ENCODE data around the gene MUC3A. TPM values are rescaled to one million over a fixed set of nuclear protein-coding genes. Genes with fewer than 3 reads are reported as not detected.

The MUC3A gene
- total RNA-seq, 4 donors from 2014 or later = 0.09 to 1.1 (median 0.24) TPM

DNA sequence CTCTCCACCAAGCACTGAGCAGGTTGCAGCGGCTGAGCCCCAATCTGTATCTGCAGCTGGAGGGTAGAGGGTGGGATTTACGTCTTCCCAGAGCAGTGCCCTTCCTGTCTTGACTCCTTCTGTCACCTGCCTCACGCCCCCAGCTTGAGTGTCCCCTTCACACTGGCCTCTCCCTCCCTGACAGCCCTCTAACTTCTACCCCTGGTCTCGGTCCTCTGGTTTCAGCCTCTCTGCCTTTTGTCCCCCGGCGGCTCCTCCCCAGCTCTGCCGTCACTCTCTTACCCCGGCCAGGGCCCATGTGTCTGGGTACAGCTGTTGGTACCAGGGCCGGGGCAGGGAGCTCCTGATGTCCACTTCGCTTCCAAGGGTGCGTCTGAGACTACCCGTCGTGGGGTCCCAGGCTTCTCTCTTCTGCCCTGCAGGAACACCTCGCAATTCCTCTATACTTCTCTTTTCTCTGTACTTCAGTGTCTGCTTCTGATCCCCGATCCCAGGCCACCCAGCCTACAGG, 654 bp downstream of the MUC3A start:
- ATAC-seq (ENCODE audit: low FRiP score) (no peak), DNase-seq (ENCODE audit: low spot score) (no peak)
- TF ChIP-seq, protein P1, sequence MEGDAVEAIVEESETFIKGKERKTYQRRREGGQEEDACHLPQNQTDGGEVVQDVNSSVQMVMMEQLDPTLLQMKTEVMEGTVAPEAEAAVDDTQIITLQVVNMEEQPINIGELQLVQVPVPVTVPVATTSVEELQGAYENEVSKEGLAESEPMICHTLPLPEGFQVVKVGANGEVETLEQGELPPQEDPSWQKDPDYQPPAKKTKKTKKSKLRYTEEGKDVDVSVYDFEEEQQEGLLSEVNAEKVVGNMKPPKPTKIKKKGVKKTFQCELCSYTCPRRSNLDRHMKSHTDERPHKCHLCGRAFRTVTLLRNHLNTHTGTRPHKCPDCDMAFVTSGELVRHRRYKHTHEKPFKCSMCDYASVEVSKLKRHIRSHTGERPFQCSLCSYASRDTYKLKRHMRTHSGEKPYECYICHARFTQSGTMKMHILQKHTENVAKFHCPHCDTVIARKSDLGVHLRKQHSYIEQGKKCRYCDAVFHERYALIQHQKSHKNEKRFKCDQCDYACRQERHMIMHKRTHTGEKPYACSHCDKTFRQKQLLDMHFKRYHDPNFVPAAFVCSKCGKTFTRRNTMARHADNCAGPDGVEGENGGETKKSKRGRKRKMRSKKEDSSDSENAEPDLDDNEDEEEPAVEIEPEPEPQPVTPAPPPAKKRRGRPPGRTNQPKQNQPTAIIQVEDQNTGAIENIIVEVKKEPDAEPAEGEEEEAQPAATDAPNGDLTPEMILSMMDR (IDR thresholded peaks at IDR 0.05) = no peak

DNA sequence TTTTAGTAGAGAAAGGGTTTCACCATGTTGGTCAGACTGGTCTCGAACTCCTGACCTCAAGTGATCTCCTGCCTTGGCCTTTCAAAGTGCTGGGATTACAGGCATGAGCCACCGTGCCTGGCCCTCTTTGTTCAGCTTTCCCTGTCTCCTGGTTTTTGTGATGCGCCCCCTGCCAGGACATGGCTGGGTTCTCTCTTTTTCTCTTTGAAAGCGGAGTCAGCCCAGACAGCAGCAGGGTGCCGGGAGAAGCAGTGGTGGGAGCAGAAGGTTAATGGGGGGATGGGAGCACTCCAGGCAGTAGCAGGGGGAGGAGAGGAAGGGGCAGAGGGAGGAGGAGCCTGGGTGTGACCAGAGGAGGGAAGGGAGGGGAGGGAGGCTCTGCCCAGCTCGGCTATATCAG, 1.8 kb downstream of the MUC3A start:
- DNase-seq (ENCODE audit: low spot score) (no peak), ATAC-seq (ENCODE audit: low FRiP score) (no peak)
- TF ChIP-seq, protein P1 (IDR thresholded peaks at IDR 0.05) = no peak

DNA sequence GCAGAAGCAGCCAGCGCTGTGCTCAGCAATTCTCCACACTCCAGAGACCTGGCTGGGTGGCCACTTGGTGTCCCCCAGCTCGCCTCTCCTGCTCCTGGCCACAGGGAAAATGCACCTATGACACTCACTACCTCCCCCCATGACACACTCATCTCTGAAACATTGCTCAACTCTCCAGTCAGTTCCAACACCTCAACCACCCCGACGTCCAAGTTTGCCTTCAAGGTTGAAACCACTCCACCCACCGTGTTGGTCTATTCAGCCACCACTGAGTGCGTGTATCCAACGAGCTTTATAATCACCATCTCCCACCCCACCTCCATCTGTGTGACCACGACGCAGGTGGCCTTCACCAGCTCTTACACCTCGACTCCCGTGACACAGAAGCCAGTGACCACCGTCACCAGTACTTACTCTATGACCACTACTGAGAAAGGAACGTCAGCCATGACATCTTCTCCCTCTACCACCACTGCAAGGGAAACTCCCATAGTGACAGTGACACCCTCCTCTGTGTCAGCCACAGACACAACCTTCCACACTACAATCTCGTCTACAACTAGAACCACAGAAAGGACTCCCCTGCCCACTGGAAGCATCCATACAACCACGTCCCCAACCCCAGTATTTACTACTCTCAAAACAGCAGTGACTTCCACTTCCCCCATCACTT, 2.7 kb downstream of the MUC3A start:
- TF ChIP-seq, protein P1 (IDR thresholded peaks at IDR 0.05) = no peak
- DNase-seq (ENCODE audit: low spot score) = no peak
- ATAC-seq (ENCODE audit: low FRiP score) = no peak

DNA sequence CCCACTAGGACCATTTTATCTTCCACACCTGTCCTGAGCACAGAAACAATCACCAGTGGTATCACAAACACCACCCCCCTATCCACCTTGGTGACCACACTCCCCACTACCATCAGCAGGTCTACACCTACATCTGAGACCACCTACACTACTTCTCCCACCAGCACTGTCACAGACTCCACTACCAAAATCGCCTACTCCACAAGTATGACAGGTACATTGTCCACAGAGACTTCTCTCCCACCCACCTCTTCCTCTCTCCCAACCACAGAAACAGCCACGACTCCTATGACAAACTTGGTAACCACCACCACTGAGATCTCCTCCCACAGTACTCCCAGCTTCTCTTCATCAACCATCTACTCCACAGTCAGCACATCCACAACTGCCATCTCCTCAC, 3.3 kb downstream of the MUC3A start:
- no peak for DNase-seq (ENCODE audit: low spot score)

DNA sequence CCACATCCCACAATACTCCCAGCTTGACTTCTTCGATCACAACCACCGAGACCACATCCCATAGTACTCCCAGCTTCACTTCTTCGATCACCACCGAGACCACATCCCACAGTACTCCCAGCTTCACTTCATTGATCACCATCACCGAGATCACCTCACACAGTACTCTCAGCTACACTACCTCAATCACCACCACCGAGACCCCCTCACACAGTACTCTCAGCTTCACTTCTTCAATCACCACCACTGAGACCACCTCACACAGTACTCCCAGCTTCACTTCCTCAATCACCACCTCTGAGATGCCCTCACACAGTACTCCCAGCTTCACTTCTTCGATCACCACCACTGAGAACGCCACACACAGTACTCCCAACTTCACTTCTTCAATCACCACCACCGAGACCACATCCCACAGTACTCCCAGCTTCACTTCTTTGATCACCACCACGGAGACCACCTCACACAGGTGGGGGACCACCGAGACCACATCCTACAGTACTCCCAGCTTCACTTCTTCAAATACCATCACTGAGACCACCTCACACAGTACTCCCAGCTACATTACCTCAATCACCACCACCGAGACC, 8.6 kb downstream of the MUC3A start:
- TF ChIP-seq, protein P1 (IDR thresholded peaks at IDR 0.05) = no peak
- ATAC-seq (ENCODE audit: low FRiP score) = peak; percentile 63
- DNase-seq (ENCODE audit: low spot score) = no peak

More for the DNA sequence above, 3.3 kb downstream of the MUC3A start:
- no peak for ATAC-seq (ENCODE audit: low FRiP score)
- TF ChIP-seq, protein P1 (IDR thresholded peaks at IDR 0.05) = no peak

- ATAC-seq (ENCODE audit: low FRiP score) (no peak), DNase-seq (ENCODE audit: low spot score) (no peak)
- TF ChIP-seq, protein P1 (IDR thresholded peaks at IDR 0.05) = no peak
Observed at GRCh38 chr7:100959894-100960293, 10.6 kb downstream of the MUC3A start.

DNA sequence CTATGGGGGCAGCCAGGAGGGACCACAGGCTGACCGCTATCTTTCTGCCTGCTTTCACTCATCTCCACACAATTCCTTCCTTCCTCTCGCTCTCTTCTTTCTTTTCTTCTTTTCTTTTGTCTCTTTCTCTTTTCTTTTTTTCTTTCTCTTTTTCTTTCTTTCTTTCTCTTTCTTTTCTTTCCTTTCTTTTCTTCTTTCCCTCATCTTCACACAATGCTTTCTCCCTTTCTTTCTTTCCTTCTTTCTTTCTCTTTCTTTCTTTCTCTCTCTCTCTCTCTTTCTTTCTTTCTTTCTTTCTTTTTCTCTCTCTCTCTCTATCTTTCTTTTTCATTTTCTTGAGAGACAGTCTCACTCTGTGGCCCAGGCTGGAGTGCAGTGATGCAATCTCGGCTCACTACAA, 13.2 kb downstream of the MUC3A start:
- ATAC-seq (ENCODE audit: low FRiP score) = no peak
- DNase-seq (ENCODE audit: low spot score) = no peak

More for the DNA sequence above, 13.2 kb downstream of the MUC3A start:
- TF ChIP-seq, protein P1 (IDR thresholded peaks at IDR 0.05) = no peak
